ENCODE data around the gene PARD3.
"Not testable (repeated sequence)": the region's sequence is repeated elsewhere in the genome, so short reads cannot be mapped to it uniquely, and the experiment has no call there.

PARD3 gene

DNA sequence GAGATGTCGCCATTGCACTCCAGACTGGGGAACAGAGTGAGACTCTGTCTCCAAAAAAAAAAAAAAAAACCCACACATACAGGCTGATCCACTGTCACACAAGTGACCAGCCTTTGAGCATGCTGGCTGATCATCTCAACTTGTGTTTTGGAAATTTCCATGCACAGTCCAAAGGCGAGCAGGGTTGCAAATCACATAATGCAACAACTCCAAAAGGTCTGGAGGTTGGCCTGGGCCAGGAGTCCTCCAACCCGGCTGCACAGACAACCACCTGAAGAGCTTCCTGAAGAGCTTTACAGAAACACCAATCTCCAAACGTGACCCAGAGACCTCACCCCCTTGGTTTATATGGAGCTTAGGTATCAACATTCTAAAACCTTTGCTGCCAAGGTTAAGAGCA, 16.4 kb downstream of the PARD3 start:
- H3K4me3 Mint-ChIP-seq, result no peak overlapping the region
- no peak overlapping the region for H3K27ac Mint-ChIP-seq
- no peaks in the 10 kb centered on the region for H3K27me3 Mint-ChIP-seq
- DNase-seq (ENCODE audit: low spot score in 2 of 2), result no peak
- H3K4me1 Mint-ChIP-seq, result no peaks in the 10 kb centered on the region
- ATAC-seq (ENCODE audit: low read depth), result no peak
- no peaks in the 10 kb centered on the region for H3K9me3 Mint-ChIP-seq
- H3K36me3 Mint-ChIP-seq, result no peaks in the 10 kb centered on the region

DNA sequence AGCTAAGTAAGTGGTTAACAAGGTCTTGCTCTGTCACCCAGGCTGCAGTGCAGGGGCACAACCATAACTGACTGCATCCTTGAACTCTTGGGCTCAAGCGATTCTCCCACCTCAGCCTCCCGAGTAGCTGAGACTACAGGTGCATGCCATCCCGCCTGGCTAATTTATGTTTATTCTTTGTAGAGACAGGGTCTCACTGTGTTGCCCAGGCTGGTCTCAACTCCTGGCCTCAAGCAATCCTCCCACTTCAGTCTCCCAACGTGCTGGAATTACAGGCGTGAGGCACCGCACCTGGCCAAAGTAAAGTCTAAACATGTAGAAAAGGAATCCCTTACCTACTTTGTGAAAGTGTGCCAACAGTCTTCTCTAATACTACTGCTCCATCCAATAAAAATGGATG, 17.9 kb downstream of the PARD3 start:
- Mint-ChIP-seq H3K9me3 (no peaks in the 10 kb centered on the region), H3K4me1 (no peaks in the 10 kb centered on the region), H3K27me3 (peaks cover 3% of the 10 kb centered on the region), H3K27ac (no peak overlapping the region), H3K36me3 (no peaks in the 10 kb centered on the region), H3K4me3 (no peak overlapping the region)
- DNase-seq (ENCODE audit: low spot score in 2 of 2) (no peak), ATAC-seq (ENCODE audit: low read depth) (no peak)

DNA sequence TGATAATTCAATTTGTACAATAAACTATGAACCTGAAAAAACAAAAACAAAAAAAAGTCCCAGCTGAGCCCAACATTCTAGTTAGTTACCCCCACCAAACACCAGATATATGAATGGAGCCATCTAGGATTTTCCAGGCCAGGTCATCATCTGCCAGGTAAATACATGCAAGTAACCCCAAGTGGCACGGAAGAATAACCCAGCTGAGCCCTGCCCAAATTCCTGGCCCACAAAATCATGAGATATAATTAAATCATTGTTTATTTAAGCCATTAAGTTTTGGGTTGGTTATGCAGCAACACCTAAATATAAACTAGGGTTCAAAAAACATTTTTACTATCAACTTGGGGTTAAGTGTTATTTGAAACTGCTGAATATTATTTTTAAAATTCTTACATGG, 19.0 kb downstream of the PARD3 start:
- Mint-ChIP-seq H3K4me3 (no peak overlapping the region), H3K9me3 (no peaks in the 10 kb centered on the region), H3K36me3 (no peaks in the 10 kb centered on the region), H3K27ac (no peak overlapping the region), H3K4me1 (no peaks in the 10 kb centered on the region), H3K27me3 (peaks cover 5% of the 10 kb centered on the region)
- ATAC-seq (ENCODE audit: low read depth) (no peak), DNase-seq (ENCODE audit: low spot score in 2 of 2) (no peak)

DNA sequence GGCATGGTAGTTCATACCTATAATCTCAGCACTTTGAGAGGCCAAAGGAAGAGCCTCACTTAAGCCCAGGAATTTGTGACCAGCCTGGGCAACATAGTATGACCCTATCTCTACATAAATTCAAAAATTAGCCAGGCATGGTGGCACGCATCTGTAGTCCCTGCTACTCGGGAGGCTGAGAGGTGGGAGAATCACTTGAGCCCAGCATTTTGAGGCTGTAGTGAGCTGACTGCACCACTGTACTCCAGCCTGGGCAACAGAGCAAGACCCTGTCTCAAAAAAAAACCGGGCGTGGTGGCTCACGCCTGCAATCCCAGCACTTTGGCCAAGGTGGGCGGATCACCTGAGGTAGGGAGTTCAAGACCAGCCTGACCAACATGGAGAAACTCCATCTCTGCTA, 19.8 kb downstream of the PARD3 start:
- H3K27me3 Mint-ChIP-seq, result peaks cover 5% of the 10 kb centered on the region
- no peaks in the 10 kb centered on the region for H3K36me3 Mint-ChIP-seq
- H3K4me1 Mint-ChIP-seq, result no peaks in the 10 kb centered on the region
- no peak for ATAC-seq (ENCODE audit: low read depth)
- no peak overlapping the region for H3K27ac Mint-ChIP-seq
- DNase-seq (ENCODE audit: low spot score in 2 of 2), result no peak
- no peak overlapping the region for H3K4me3 Mint-ChIP-seq
- H3K9me3 Mint-ChIP-seq, result no peaks in the 10 kb centered on the region

GRCh38 chr10:34794835-34795234, 20.3 kb downstream of the PARD3 start:
- no peak for DNase-seq (ENCODE audit: low spot score in 2 of 2)
- no peaks in the 10 kb centered on the region for H3K4me1 Mint-ChIP-seq
- no peak overlapping the region for H3K27ac Mint-ChIP-seq
- peaks cover 5% of the 10 kb centered on the region for H3K27me3 Mint-ChIP-seq
- H3K4me3 Mint-ChIP-seq, result no peak overlapping the region
- H3K9me3 Mint-ChIP-seq, result no peaks in the 10 kb centered on the region
- ATAC-seq (ENCODE audit: low read depth), result no peak
- H3K36me3 Mint-ChIP-seq, result no peaks in the 10 kb centered on the region

- not testable (repeated sequence) for H3K27ac Mint-ChIP-seq; ATAC-seq (ENCODE audit: low read depth); H3K9me3 Mint-ChIP-seq; DNase-seq (ENCODE audit: low spot score in 2 of 2); H3K27me3 Mint-ChIP-seq; H3K36me3 Mint-ChIP-seq; H3K4me1 Mint-ChIP-seq; H3K4me3 Mint-ChIP-seq
These were observed 21.5 kb downstream of the PARD3 start for GRCh38 chr10:34793581-34793980.

GRCh38 chr10:34792881-34793280, 22.2 kb downstream of the PARD3 start:
- no peak overlapping the region for H3K27ac Mint-ChIP-seq
- no peaks in the 10 kb centered on the region for H3K4me1 Mint-ChIP-seq
- DNase-seq (ENCODE audit: low spot score in 2 of 2) (no peak), ATAC-seq (ENCODE audit: low read depth) (no peak)
- no peaks in the 10 kb centered on the region for H3K9me3 Mint-ChIP-seq
- peaks cover 5% of the 10 kb centered on the region for H3K27me3 Mint-ChIP-seq
- no peak overlapping the region for H3K4me3 Mint-ChIP-seq
- H3K36me3 Mint-ChIP-seq, result no peaks in the 10 kb centered on the region

- ATAC-seq (ENCODE audit: low read depth) (no peak), DNase-seq (ENCODE audit: low spot score in 2 of 2) (no peak)
- no peaks in the 10 kb centered on the region for H3K36me3 Mint-ChIP-seq
- no peaks in the 10 kb centered on the region for H3K9me3 Mint-ChIP-seq
- peaks cover 5% of the 10 kb centered on the region for H3K27me3 Mint-ChIP-seq
- no peak overlapping the region for H3K27ac Mint-ChIP-seq
- no peak overlapping the region for H3K4me3 Mint-ChIP-seq
- H3K4me1 Mint-ChIP-seq, result no peaks in the 10 kb centered on the region
These were observed 23.1 kb downstream of the PARD3 start for GRCh38 chr10:34791947-34792346.

GRCh38 chr10:34791228-34791627, 23.9 kb downstream of the PARD3 start:
- Mint-ChIP-seq H3K27ac (no peak overlapping the region), H3K9me3 (no peaks in the 10 kb centered on the region), H3K4me1 (no peaks in the 10 kb centered on the region), H3K4me3 (no peak overlapping the region), H3K36me3 (no peaks in the 10 kb centered on the region), H3K27me3 (peaks cover 5% of the 10 kb centered on the region)
- no peak for ATAC-seq (ENCODE audit: low read depth)
- DNase-seq (ENCODE audit: low spot score in 2 of 2), result no peak

GRCh38 chr10:34789966-34790506, 25.1 kb downstream of the PARD3 start:
- H3K27ac Mint-ChIP-seq, result no peak overlapping the region

GRCh38 chr10:34786464-34786863, 28.6 kb downstream of the PARD3 start:
- Mint-ChIP-seq H3K27me3 (peaks cover 5% of the 10 kb centered on the region), H3K4me3 (no peak overlapping the region), H3K9me3 (peaks cover 2% of the 10 kb centered on the region), H3K36me3 (no peaks in the 10 kb centered on the region), H3K4me1 (no peaks in the 10 kb centered on the region), H3K27ac (no peak overlapping the region)
- no peak for DNase-seq (ENCODE audit: low spot score in 2 of 2)
- ATAC-seq (ENCODE audit: low read depth), result no peak

More at GRCh38 chr10:34789966-34790506, 25.1 kb downstream of the PARD3 start:
- no peaks in the 10 kb centered on the region for H3K4me1 Mint-ChIP-seq
- H3K36me3 Mint-ChIP-seq, result no peaks in the 10 kb centered on the region
- H3K27me3 Mint-ChIP-seq, result peaks cover 5% of the 10 kb centered on the region
- DNase-seq (ENCODE audit: low spot score in 2 of 2) (no peak), ATAC-seq (ENCODE audit: low read depth) (no peak)
- no peak overlapping the region for H3K4me3 Mint-ChIP-seq
- no peaks in the 10 kb centered on the region for H3K9me3 Mint-ChIP-seq

DNA sequence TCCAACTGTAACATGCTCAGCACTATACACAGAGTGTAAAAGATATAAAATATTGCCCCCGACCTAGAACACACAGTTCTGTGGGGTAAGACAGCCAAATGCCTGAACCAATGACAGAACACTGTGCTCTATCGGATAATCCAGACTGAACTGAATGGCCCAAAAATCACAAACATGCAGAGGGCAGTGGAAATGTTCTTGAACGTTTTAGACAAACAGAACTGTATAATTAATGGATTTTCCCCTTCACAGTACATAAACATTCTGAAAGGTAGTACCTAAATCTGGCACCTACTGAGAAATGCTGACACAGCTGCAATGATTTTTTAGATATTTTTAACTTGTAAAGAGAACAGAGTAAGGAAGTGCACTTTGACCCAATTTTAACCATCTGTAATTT, 33.4 kb downstream of the PARD3 start:
- no peak for DNase-seq (ENCODE audit: low spot score in 2 of 2)
- Mint-ChIP-seq H3K27me3 (peaks cover 8% of the 10 kb centered on the region), H3K4me3 (no peak overlapping the region), H3K9me3 (peaks cover 2% of the 10 kb centered on the region), H3K4me1 (no peaks in the 10 kb centered on the region), H3K36me3 (no peaks in the 10 kb centered on the region), H3K27ac (no peak overlapping the region)
- no peak for ATAC-seq (ENCODE audit: low read depth)

DNA sequence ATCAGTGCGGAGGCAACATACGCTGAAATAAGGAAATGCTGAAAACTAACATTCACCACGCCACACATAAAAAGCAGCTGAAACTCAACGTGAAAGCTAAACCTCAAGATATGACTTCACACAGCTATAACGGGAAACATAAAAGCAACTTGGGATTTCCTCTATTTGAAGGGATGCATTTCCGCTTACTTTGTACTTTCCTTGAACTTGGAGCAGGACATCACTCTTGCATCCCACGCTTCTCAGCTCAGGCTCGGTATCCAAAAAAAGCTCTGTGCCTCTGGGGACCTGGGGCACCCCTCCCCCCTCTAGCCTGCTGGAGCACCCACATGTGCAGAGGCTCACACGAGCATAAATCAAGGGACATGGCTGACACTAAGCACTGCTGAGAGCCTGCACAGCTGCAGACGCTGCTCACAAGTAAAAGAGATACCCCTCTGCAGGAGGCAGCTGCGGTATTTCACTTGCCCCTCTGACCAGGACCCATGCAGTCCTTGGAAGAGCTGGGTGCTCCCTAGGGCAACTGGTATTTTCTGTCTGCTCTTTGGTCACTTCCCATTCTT, 34.2 kb downstream of the PARD3 start:
- no peak for DNase-seq (ENCODE audit: low spot score in 2 of 2)
- H3K27me3 Mint-ChIP-seq, result peaks cover 8% of the 10 kb centered on the region
- H3K4me1 Mint-ChIP-seq, result no peaks in the 10 kb centered on the region
- ATAC-seq (ENCODE audit: low read depth), result no peak
- no peak overlapping the region for H3K27ac Mint-ChIP-seq
- no peaks in the 10 kb centered on the region for H3K36me3 Mint-ChIP-seq
- H3K9me3 Mint-ChIP-seq, result peaks cover 2% of the 10 kb centered on the region
- no peak overlapping the region for H3K4me3 Mint-ChIP-seq

DNA sequence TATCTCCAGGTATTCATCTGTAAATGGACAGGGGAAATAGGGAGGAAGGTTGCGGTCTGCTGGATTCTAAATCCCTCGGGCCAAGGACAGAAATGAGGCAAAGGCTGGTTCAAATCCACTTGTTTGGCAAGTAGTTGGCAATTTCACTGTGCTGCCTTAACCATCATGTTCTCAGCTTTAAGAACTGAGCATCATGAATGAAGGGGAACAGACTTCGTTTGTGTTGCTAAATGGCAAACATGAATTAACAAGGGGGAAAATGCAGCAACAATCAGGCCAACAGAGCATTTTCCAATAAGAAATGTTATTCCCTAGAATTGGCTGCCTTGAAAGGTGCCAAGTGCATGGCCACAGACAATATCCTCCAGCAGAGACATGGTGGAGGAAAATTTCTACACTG, 36.9 kb downstream of the PARD3 start:
- H3K36me3 Mint-ChIP-seq, result no peaks in the 10 kb centered on the region
- DNase-seq (ENCODE audit: low spot score in 2 of 2) (no peak), ATAC-seq (ENCODE audit: low read depth) (no peak)
- H3K27me3 Mint-ChIP-seq, result peaks cover 5% of the 10 kb centered on the region
- no peak overlapping the region for H3K4me3 Mint-ChIP-seq
- H3K27ac Mint-ChIP-seq, result no peak overlapping the region
- H3K4me1 Mint-ChIP-seq, result no peaks in the 10 kb centered on the region
- H3K9me3 Mint-ChIP-seq, result no peaks in the 10 kb centered on the region

DNA sequence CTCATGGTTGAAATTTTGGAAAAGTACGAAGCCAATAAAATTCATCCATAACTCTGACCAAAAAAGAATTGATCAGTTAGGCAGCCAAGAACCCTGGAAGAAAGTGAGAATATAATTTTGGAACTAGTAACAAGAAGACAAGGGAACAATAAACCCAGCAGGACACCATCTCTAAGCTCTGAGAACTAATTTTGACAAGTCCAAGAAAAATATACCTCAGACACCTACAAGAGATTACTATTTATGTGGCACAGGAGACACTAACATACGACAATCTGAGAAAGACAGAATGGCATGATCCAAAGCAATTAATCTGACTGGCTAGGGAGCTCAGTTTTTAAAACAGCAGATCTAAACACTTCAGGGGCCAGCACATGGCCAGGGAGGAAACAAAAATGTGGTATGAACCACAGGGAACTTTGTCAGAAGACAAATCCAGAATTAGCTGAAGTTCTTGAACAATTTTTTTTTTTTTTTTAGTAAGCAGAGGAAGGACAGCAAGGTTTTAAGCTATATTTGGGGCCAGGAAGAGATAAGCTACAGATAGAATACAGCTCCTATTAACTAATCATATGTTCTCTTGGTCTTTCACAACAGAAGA, 38.9 kb downstream of the PARD3 start:
- H3K27ac Mint-ChIP-seq, result no peak overlapping the region
- H3K4me1 Mint-ChIP-seq, result no peaks in the 10 kb centered on the region
- DNase-seq (ENCODE audit: low spot score in 2 of 2), result no peak
- H3K27me3 Mint-ChIP-seq, result peaks cover 3% of the 10 kb centered on the region
- no peak overlapping the region for H3K4me3 Mint-ChIP-seq
- no peaks in the 10 kb centered on the region for H3K9me3 Mint-ChIP-seq
- ATAC-seq (ENCODE audit: low read depth), result no peak
- H3K36me3 Mint-ChIP-seq, result no peaks in the 10 kb centered on the region
